Right lobe of liver (tissue), 6 donors: Measurements from ENCODE around the gene PDE4B. TPM values are rescaled to one million over a fixed set of nuclear protein-coding genes. Genes with fewer than 3 reads are reported as not detected.
"Not testable (repeated sequence)": the region's sequence is repeated elsewhere in the genome, so short reads cannot be mapped to it uniquely, and the experiment has no call there.

Source experiments
- ATAC-seq, 4 donors: fragments of 200-7000 bp; cut with Tn5 transposase; one replicate each; pipeline ENCODE4 v1.9.1; 2020; ENCODE audit warnings: mild to moderate bottlenecking in 4 of 4, moderate library complexity in 4 of 4
- DNase-seq, 3 donors: peaks; one replicate each; pipeline ENCODE4 v3.0.0-alpha.2; 2020
- H3K27ac ChIP-seq, 3 donors: fragments of 200-600 bp; one replicate each; pipeline ENCODE4 v1.8.0; 2022
- H3K27me3 ChIP-seq, 2 donors: fragments of 200-600 bp; one replicate each; pipeline ENCODE4 v1.8.0; 2022
- H3K36me3 ChIP-seq, 4 donors: fragments of 200-600 bp; sonication (generic) in 1 of 4; one replicate each; pipeline versions ENCODE4 v1.5.1 to v1.8.0; 2017 to 2022; ENCODE audit warnings: control low read depth in 1 of 4
- H3K4me1 ChIP-seq, 4 donors: fragments of 200-600 bp; sonication (generic) in 1 of 4; one replicate each; pipeline versions ENCODE4 v1.5.1 to v1.8.0; 2017 to 2022; ENCODE audit warnings: control low read depth in 1 of 4
- H3K4me3 ChIP-seq, 3 donors: fragments of 200-600 bp; one replicate each; pipeline ENCODE4 v1.8.0; 2022
- H3K9me3 ChIP-seq, 4 donors: fragments of 200-600 bp; sonication (generic) in 1 of 4; one replicate each; pipeline versions ENCODE4 v1.5.1 to v1.8.0; 2017 to 2022; ENCODE audit warnings: control low read depth in 1 of 4
- POLR2A ChIP-seq: fragments of 450-650 bp; IDR thresholded peaks from one replicate; pipeline ENCODE4 v1.6.1; 2017; ENCODE audit warnings: antibody characterized with exemption, mild to moderate bottlenecking
- WGBS: methylation state at CpG from one replicate; pipeline ENCODE4 v1.1.6; 2018; ENCODE audit warnings: low coverage, low lambda C conversion rate; ENCODE audit not compliant: insufficient coverage; ENCODE audit errors: missing lambda C conversion rate; 5-methylcytosine and 5-hydroxymethylcytosine counted together
- intact Hi-C, 2 donors: fragments of 100-400 bp; cut with DNase I; formaldehyde crosslinking; loops; one replicate each; pipeline versions ENCODE4 v1.11.2 to v1.14.1; 2022
- total RNA-seq, 6 experiments: library from RNA; depleted of rRNA in 2 of 6; stranded (reverse); fragments of >200 nt in 2 of 6; fragmentation: NEBNext Ultra II Directional in 3 of 6; extraction: Animal tissue kit (Norgen Biotek cat#: 25700) in 3 of 6; gene quantifications; one replicate each; pipeline versions ENCODE4 v1.1.0 to v1.2.4, GENCODE V29; 2016 to 2023
- TF ChIP-seq, protein P1 (sequence below), 4 donors: fragments of 200-600 bp in 3 of 4; fragments of 450-650 bp in 1 of 4; IDR thresholded peaks; one replicate each; pipeline versions ENCODE4 v1.5.1 to v1.8.0; 2016 to 2022; ENCODE audit warnings: antibody characterized with exemption in 4 of 4, mild to moderate bottlenecking in 2 of 4
- donor health status: DM: no; HTN: yes; CAD: no.
- donor health status: DM: no; HTN: no; CAD: no.
- donor health status: DM: no; HTN: no; CAD: no.
- donor health status: DM: no; HTN: yes; CAD: no.
- donor health status: DM: no; HTN: yes; CAD: no.

The PDE4B gene
- total RNA-seq, 6 experiments from 2014 or later, result 1.4 to 6.4 (median 2.4) TPM

GRCh38 chr1:66058558-66058957 is 265.9 kb downstream of the PDE4B start:
- TF ChIP-seq, protein P1, sequence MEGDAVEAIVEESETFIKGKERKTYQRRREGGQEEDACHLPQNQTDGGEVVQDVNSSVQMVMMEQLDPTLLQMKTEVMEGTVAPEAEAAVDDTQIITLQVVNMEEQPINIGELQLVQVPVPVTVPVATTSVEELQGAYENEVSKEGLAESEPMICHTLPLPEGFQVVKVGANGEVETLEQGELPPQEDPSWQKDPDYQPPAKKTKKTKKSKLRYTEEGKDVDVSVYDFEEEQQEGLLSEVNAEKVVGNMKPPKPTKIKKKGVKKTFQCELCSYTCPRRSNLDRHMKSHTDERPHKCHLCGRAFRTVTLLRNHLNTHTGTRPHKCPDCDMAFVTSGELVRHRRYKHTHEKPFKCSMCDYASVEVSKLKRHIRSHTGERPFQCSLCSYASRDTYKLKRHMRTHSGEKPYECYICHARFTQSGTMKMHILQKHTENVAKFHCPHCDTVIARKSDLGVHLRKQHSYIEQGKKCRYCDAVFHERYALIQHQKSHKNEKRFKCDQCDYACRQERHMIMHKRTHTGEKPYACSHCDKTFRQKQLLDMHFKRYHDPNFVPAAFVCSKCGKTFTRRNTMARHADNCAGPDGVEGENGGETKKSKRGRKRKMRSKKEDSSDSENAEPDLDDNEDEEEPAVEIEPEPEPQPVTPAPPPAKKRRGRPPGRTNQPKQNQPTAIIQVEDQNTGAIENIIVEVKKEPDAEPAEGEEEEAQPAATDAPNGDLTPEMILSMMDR (IDR thresholded peaks at IDR 0.05), result no peak
- no peak for TF ChIP-seq POLR2A
- Histone ChIP-seq H3K27ac (no peak overlapping the region), H3K4me1 (no peaks in the 10 kb centered on the region), H3K36me3 (no peaks in the 10 kb centered on the region), H3K4me3 (no peak overlapping the region), H3K27me3 (no peaks in the 10 kb centered on the region), H3K9me3 (no peaks in the 10 kb centered on the region)
- no peak for DNase-seq
- 92% methylated on average over 2 of the region's 2 CpGs for WGBS
- intact Hi-C loops, result no loop called here
- ATAC-seq, result no peak

GRCh38 chr1:66067219-66067618 is 274.5 kb downstream of the PDE4B start:
- 40% methylated on average over 2 of the region's 4 CpGs for WGBS
- H3K4me1 ChIP-seq, H3K27me3 ChIP-seq, H3K36me3 ChIP-seq, H3K9me3 ChIP-seq, H3K27ac ChIP-seq, ATAC-seq, H3K4me3 ChIP-seq, intact Hi-C loops, DNase-seq: not testable (repeated sequence)

GRCh38 chr1:66069976-66070876 is 277.5 kb downstream of the PDE4B start:
- no peak for TF ChIP-seq POLR2A
- TF ChIP-seq, protein P1 (IDR thresholded peaks at IDR 0.05), result no peak
- H3K27ac ChIP-seq, result no peak overlapping the region
- H3K4me1 ChIP-seq, result no peaks in the 10 kb centered on the region
- no peaks in the 10 kb centered on the region for H3K27me3 ChIP-seq
- no peaks in the 10 kb centered on the region for H3K9me3 ChIP-seq
- intact Hi-C loops, result no loop called here
- ATAC-seq, result no peak
- DNase-seq, result no peak
- WGBS, result 38% methylated on average over 4 of the region's 4 CpGs
- H3K36me3 ChIP-seq, result no peaks in the 10 kb centered on the region
- no peak overlapping the region for H3K4me3 ChIP-seq

- Histone ChIP-seq H3K27ac (no peak overlapping the region), H3K4me1 (no peaks in the 10 kb centered on the region), H3K9me3 (no peaks in the 10 kb centered on the region), H3K36me3 (no peaks in the 10 kb centered on the region), H3K4me3 (no peak overlapping the region), H3K27me3 (no peaks in the 10 kb centered on the region)
- WGBS, result 38% methylated on average over 2 of the region's 2 CpGs
- DNase-seq (no peak), ATAC-seq (no peak)
- intact Hi-C loops, result no loop called here
- TF ChIP-seq, protein P1 (IDR thresholded peaks at IDR 0.05), result no peak
- TF ChIP-seq POLR2A, result no peak
Measured at GRCh38 chr1:66073388-66073787, 280.7 kb downstream of the PDE4B start.

DNA sequence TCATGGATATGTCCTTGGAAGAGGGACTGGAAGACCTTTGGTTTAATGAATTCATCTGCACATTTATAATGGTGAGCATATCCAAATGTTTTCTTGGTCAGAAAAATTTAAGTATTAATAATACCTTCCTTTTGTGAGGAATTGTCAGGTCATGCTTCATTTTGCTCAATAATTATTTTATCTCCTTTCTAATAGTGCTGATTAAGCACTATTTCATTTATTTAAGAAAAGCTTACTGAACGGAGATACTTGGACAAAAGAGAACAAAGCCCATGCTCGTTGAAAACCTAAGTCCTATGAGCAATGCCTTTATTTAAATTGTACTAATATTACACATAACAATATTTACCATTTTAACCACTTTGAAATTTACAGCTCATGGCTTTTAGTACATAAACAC is 281.5 kb downstream of the PDE4B start:
- no peaks in the 10 kb centered on the region for H3K27me3 ChIP-seq
- H3K4me1 ChIP-seq, result no peaks in the 10 kb centered on the region
- no peaks in the 10 kb centered on the region for H3K9me3 ChIP-seq
- no peaks in the 10 kb centered on the region for H3K36me3 ChIP-seq
- DNase-seq (no peak), ATAC-seq (no peak)
- no peak overlapping the region for H3K4me3 ChIP-seq
- H3K27ac ChIP-seq, result no peak overlapping the region
- WGBS, result 51% methylated on average over 2 of the region's 2 CpGs
- intact Hi-C loops, result no loop called here
- no peak for TF ChIP-seq POLR2A
- TF ChIP-seq, protein P1 (IDR thresholded peaks at IDR 0.05), result no peak
